ENCODE results near the gene VPS36. TPM values are rescaled to one million over a fixed set of nuclear protein-coding genes. Genes with fewer than 3 reads are reported as not detected.
A peak's percentile ranks its signal among the peaks of the same experiment; 100 is the strongest.

Gene VPS36
- total and polyA plus RNA-seq, 9 of the 15 experiments (the other 6 are each of a cell fraction or from before 2014, with no cell fraction given), result 8.4 to 30.6 (median 23.7) TPM

DNA sequence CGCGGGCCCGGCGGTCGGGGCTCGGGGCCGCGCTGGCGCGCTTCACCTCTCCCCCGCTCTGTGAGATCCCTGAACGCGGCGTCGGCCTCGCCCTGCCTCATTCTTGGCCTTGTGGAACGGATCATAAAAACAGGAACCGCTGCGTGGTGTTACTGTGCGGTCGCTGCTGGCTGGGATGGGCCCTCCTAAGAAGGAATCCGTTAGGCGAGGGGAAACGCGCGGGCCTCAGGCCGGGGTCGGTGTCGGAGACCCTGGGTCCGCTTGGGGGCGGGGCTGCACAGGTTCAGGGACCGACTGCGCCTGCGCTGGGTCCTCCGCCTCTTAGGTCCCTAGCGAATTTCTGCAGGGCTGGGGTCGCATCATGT, 5.2 kb upstream of the VPS36 start (continued):
- TF ChIP-seq, protein P1, sequence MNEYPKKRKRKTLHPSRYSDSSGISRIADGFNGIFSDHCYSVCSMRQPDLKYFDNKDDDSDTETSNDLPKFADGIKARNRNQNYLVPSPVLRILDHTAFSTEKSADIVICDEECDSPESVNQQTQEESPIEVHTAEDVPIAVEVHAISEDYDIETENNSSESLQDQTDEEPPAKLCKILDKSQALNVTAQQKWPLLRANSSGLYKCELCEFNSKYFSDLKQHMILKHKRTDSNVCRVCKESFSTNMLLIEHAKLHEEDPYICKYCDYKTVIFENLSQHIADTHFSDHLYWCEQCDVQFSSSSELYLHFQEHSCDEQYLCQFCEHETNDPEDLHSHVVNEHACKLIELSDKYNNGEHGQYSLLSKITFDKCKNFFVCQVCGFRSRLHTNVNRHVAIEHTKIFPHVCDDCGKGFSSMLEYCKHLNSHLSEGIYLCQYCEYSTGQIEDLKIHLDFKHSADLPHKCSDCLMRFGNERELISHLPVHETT (CRISPR knock-in tag; conservative IDR thresholded peaks at IDR 0.05 in 1 of 2, IDR thresholded peaks at IDR 0.05 in 1 of 2), result 0 out of 4 replicates have a peak, but pooled peaks of 1 of the 2 experiments have one; percentile 30
- TF ChIP-seq, protein P2, sequence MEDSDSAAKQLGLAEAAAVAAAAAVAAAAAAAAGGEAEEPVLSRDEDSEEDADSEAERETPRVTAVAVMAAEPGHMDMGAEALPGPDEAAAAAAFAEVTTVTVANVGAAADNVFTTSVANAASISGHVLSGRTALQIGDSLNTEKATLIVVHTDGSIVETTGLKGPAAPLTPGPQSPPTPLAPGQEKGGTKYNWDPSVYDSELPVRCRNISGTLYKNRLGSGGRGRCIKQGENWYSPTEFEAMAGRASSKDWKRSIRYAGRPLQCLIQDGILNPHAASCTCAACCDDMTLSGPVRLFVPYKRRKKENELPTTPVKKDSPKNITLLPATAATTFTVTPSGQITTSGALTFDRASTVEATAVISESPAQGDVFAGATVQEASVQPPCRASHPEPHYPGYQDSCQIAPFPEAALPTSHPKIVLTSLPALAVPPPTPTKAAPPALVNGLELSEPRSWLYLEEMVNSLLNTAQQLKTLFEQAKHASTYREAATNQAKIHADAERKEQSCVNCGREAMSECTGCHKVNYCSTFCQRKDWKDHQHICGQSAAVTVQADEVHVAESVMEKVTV (CRISPR knock-in tag; IDR thresholded peaks at IDR 0.05), result no peak
- TF ChIP-seq C11orf30 (IDR thresholded peaks at IDR 0.05; ENCODE audit: low read depth) (no peak), PURB (CRISPR knock-in tag; IDR thresholded peaks at IDR 0.05; ENCODE audit: low read depth) (no peak), NEUROD1 (IDR thresholded peaks at IDR 0.05; ENCODE audit: borderline replicate concordance, low read depth, low read length, partially characterized antibody) (no peak), ZNF384 (IDR thresholded peaks at IDR 0.05; ENCODE audit: low read depth, low read length) (no peak), NR2C2 (CRISPR knock-in tag; IDR thresholded peaks at IDR 0.05) (0 out of 2 replicates have a peak, but pooled peaks have one; percentile 9), NR2C2 (tag; IDR thresholded peaks at IDR 0.05) (peak; percentile 73), NELFE (IDR thresholded peaks at IDR 0.05; ENCODE audit: insufficient read depth, insufficient read length) (no peak), ZFP36 (IDR thresholded peaks at IDR 0.05; ENCODE audit: low read depth, low read length, partially characterized antibody) (no peak), RBM14 (IDR thresholded peaks at IDR 0.05; ENCODE audit: borderline replicate concordance, insufficient read depth, low read depth, low read length) (no peak), NFIX (CRISPR knock-in tag; IDR thresholded peaks at IDR 0.05; ENCODE audit: low read depth) (no peak), NBN (IDR thresholded peaks at IDR 0.05; ENCODE audit: low read depth) (no peak), WHSC1 (IDR thresholded peaks at IDR 0.05; ENCODE audit: low read length) (no peak), ATF7 (IDR thresholded peaks at IDR 0.05) (no peak; the same call in 1 of the 2 replicates), ATF1 (CRISPR knock-in tag; IDR thresholded peaks at IDR 0.05) (no peak), ATF1 (tag; IDR thresholded peaks at IDR 0.05) (no peak), MYNN (IDR thresholded peaks at IDR 0.05) (no peak), MYNN (CRISPR knock-in tag; IDR thresholded peaks at IDR 0.05) (no peak)
- TF ChIP-seq, protein P3, sequence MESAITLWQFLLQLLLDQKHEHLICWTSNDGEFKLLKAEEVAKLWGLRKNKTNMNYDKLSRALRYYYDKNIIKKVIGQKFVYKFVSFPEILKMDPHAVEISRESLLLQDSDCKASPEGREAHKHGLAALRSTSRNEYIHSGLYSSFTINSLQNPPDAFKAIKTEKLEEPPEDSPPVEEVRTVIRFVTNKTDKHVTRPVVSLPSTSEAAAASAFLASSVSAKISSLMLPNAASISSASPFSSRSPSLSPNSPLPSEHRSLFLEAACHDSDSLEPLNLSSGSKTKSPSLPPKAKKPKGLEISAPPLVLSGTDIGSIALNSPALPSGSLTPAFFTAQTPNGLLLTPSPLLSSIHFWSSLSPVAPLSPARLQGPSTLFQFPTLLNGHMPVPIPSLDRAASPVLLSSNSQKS (CRISPR knock-in tag; IDR thresholded peaks at IDR 0.05), result no peak
- TF ChIP-seq, protein P4, sequence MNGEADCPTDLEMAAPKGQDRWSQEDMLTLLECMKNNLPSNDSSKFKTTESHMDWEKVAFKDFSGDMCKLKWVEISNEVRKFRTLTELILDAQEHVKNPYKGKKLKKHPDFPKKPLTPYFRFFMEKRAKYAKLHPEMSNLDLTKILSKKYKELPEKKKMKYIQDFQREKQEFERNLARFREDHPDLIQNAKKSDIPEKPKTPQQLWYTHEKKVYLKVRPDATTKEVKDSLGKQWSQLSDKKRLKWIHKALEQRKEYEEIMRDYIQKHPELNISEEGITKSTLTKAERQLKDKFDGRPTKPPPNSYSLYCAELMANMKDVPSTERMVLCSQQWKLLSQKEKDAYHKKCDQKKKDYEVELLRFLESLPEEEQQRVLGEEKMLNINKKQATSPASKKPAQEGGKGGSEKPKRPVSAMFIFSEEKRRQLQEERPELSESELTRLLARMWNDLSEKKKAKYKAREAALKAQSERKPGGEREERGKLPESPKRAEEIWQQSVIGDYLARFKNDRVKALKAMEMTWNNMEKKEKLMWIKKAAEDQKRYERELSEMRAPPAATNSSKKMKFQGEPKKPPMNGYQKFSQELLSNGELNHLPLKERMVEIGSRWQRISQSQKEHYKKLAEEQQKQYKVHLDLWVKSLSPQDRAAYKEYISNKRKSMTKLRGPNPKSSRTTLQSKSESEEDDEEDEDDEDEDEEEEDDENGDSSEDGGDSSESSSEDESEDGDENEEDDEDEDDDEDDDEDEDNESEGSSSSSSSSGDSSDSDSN (IDR thresholded peaks at IDR 0.05; ENCODE audit: borderline replicate concordance in 1 of 2, low read depth in 2 of 2, low read length in 2 of 2), result peak in 1 of 2 experiments; percentile 61; a peak in 2 of 4 replicates
- TF ChIP-seq, protein P5, sequence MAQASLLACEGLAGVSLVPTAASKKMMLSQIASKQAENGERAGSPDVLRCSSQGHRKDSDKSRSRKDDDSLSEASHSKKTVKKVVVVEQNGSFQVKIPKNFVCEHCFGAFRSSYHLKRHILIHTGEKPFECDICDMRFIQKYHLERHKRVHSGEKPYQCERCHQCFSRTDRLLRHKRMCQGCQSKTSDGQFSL (CRISPR knock-in tag; IDR thresholded peaks at IDR 0.05), result no peak; the same call in 1 of the 2 replicates
- TF ChIP-seq, protein P5 (tag; IDR thresholded peaks at IDR 0.05), result no peak
